ENCODE measurements around the gene CCDC170. TPM values are rescaled to one million over a fixed set of nuclear protein-coding genes. Genes with fewer than 3 reads are reported as not detected.

The CCDC170 gene
- total and polyA plus RNA-seq, 2 of the 8 experiments (the other 6 are each of a cell fraction or from before 2014, with no cell fraction given) = 0.06 to 0.09 TPM

- DNase-seq (ENCODE audit: low read depth in 1 of 2, low spot score in 2 of 2) = no peak
- H3K14ac ChIP-seq (ENCODE audit: insufficient read length) = no peak overlapping the region
- no peak overlapping the region for H3K4me2 ChIP-seq (ENCODE audit: insufficient read depth in 1 of 2, low read depth in 2 of 2, low read length in 2 of 2)
- H3K27ac ChIP-seq (ENCODE audit: low read depth, low read length) = no peak overlapping the region
- no peak overlapping the region for H2BK120ac ChIP-seq (replicated peaks; ENCODE audit: low read depth, low read length)
- no peak overlapping the region for H4K91ac ChIP-seq (replicated peaks; ENCODE audit: insufficient read length, low read length)
- no peak overlapping the region for H2AFZ ChIP-seq (ENCODE audit: low read length)
- H3K27me3 ChIP-seq (replicated peaks in 1 of 4; ENCODE audit: control insufficient read depth in 3 of 4, extremely low read depth in 1 of 4, insufficient read depth in 3 of 4, low read length in 3 of 4) = no peaks in the 10 kb centered on the region
- no peaks in the 10 kb centered on the region for H3K79me2 ChIP-seq (ENCODE audit: control insufficient read depth in 1 of 2, insufficient read depth in 2 of 2, low read length in 2 of 2)
- ChIA-PET CTCF (ENCODE audit: partially characterized antibody) (interaction anchor here (0.6 kb wide), 1 partner anchor 30 kb away, joined by 3 read pairs; no protein-coding TSS in a partner anchor), POLR2A (ENCODE audit: partially characterized antibody) (no interaction called here)
- H2BK5ac ChIP-seq (ENCODE audit: low read depth, low read length) = no peak overlapping the region
- no peaks in the 10 kb centered on the region for H3K79me1 ChIP-seq (ENCODE audit: low read depth, low read length)
- no peak overlapping the region for H2AK5ac ChIP-seq (ENCODE audit: low read depth, low read length)
- H3K4me3 ChIP-seq (ENCODE audit: extremely low read depth in 1 of 4, insufficient read depth in 2 of 4, low read depth in 3 of 4, low read length in 4 of 4) = no peak overlapping the region
- no peak overlapping the region for H3K56ac ChIP-seq (replicated peaks; ENCODE audit: insufficient read length, low read depth, low read length)
- H3K18ac ChIP-seq (ENCODE audit: extremely low read depth, low read length) = no peak overlapping the region
- H3K4ac ChIP-seq (replicated peaks; ENCODE audit: insufficient read length, low read depth, low read length) = no peak overlapping the region
- FAIRE-seq = no peak
- H2BK15ac ChIP-seq (ENCODE audit: low read length) = no peak overlapping the region
- H3K9ac ChIP-seq (replicated peaks in 1 of 4; ENCODE audit: extremely low read depth in 1 of 4, low read depth in 3 of 4, low read length in 3 of 4) = no peak overlapping the region
- no peak overlapping the region for H2BK20ac ChIP-seq (ENCODE audit: low read length)
- H3K23ac ChIP-seq (ENCODE audit: insufficient read length) = no peak overlapping the region
- H3K23me2 ChIP-seq (ENCODE audit: low read depth, low read length) = no peaks in the 10 kb centered on the region
- H4K8ac ChIP-seq (ENCODE audit: extremely low read depth, insufficient read depth, low read length) = no peak overlapping the region
- no peaks in the 10 kb centered on the region for H4K20me1 ChIP-seq (replicated peaks in 1 of 2; ENCODE audit: control insufficient read depth in 1 of 2, insufficient read depth in 2 of 2, low read length in 2 of 2)
- H3K36me3 ChIP-seq (ENCODE audit: control insufficient read depth in 2 of 4, insufficient read depth in 4 of 4, low read length in 3 of 4) = no peaks in the 10 kb centered on the region
- no peaks in the 10 kb centered on the region for H3K9me3 ChIP-seq (ENCODE audit: insufficient read depth in 2 of 2, low read depth in 1 of 2, low read length in 1 of 2)
- no peak overlapping the region for H2BK12ac ChIP-seq (ENCODE audit: low read depth, low read length)
- H4K5ac ChIP-seq (ENCODE audit: insufficient read length, low read depth, low read length) = no peak overlapping the region
- no peaks in the 10 kb centered on the region for H3K4me1 ChIP-seq (replicated peaks in 1 of 4; ENCODE audit: control insufficient read depth in 3 of 4, insufficient read depth in 4 of 4, low read length in 3 of 4)
- TF ChIP-seq POU5F1 (IDR thresholded peaks at IDR 0.05; ENCODE audit: low read depth, low read length) = no peak
- TF ChIP-seq GTF2F1 (IDR thresholded peaks at IDR 0.05; ENCODE audit: borderline replicate concordance, low read depth, low read length) = no peak
- no peak for TF ChIP-seq SIX5 (IDR thresholded peaks at IDR 0.05; ENCODE audit: low read depth, low read length)
- no peak for TF ChIP-seq KDM5A (IDR thresholded peaks at IDR 0.05; ENCODE audit: low read length)
- no peak for TF ChIP-seq CTCF (IDR thresholded peaks at IDR 0.05; ENCODE audit: control extremely low read depth in 1 of 3, insufficient read depth in 1 of 3, low read depth in 1 of 3, low read length in 3 of 3)
- TF ChIP-seq SUZ12 (IDR thresholded peaks at IDR 0.05; ENCODE audit: low read length) = no peak
- TF ChIP-seq YY1 (IDR thresholded peaks at IDR 0.05; ENCODE audit: low read depth, low read length) = no peak
- TF ChIP-seq GABPA (IDR thresholded peaks at IDR 0.05; ENCODE audit: borderline replicate concordance, insufficient read depth, low read length) = no peak
- TF ChIP-seq CHD2 (IDR thresholded peaks at IDR 0.05; ENCODE audit: low read length) = no peak
- no peak for TF ChIP-seq JUN (IDR thresholded peaks at IDR 0.05; ENCODE audit: low read depth, low read length)
- TF ChIP-seq RAD21 (IDR thresholded peaks at IDR 0.05 in 1 of 2, conservative IDR thresholded peaks at IDR 0.05 in 1 of 2; ENCODE audit: low read depth in 2 of 2, low read length in 2 of 2) = no peak
- no peak for TF ChIP-seq CBX8 (IDR thresholded peaks at IDR 0.05; ENCODE audit: borderline replicate concordance, low read depth, low read length)
These were observed 12.0 kb upstream of the CCDC170 start for GRCh38 chr6:151481786-151482185.
